IMR-90 (cell line): ENCODE data around the gene PPM1H. TPM values are rescaled to one million over a fixed set of nuclear protein-coding genes. Genes with fewer than 3 reads are reported as not detected.

Experiments used
- ATAC-seq: fragments of 200-7000 bp; cut with Tn5 transposase; 2 replicates; pipeline ENCODE4 v1.9.1; 2020; ENCODE audit warnings: low read depth, mild to moderate bottlenecking, moderate library complexity
- BruUV-seq: library from RNA; stranded (reverse); fragments of 400-500 nt; replicated peaks from 2 replicates; lab custom pipeline; 2021; lab: Mats Ljungman, UMichigan
- CTCF ChIA-PET: fragments of 300-600 bp; formaldehyde crosslinking; extraction: SDS; loops from one replicate; lab custom pipeline; 2021; ENCODE audit warnings: antibody characterized with exemption; lab: Yijun Ruan, JAX
- POLR2A ChIA-PET: fragments of 300-600 bp; sonication (Branson Sonifier 250); formaldehyde crosslinking; loops from one replicate; lab custom pipeline; 2022; ENCODE audit warnings: antibody characterized with exemption; ENCODE audit not compliant: unreplicated experiment; lab: Charles Lee
- DNase-seq: peaks from one replicate; pipeline ENCODE4 v3.0.0; 2013
- H2AFZ ChIP-seq: replicated peaks from 2 replicates; pipeline ENCODE3; 2013; ENCODE audit warnings: low read length, mild to moderate bottlenecking; ENCODE audit not compliant: poor library complexity
- H2AK5ac ChIP-seq: 2 replicates; pipeline ENCODE4 v1.6.1; 2013; ENCODE audit warnings: low read depth, low read length, inconsistent platforms
- H2AK9ac ChIP-seq: replicated peaks from 2 replicates; pipeline ENCODE3; 2013; ENCODE audit warnings: mild to moderate bottlenecking, low read depth, low read length, moderate library complexity; ENCODE audit not compliant: poor library complexity
- H2BK120ac ChIP-seq: 2 replicates; pipeline ENCODE4 v1.6.1; 2013; ENCODE audit warnings: low read depth, low read length, inconsistent platforms
- H2BK15ac ChIP-seq: 3 replicates; pipeline ENCODE4 v1.6.1; 2013; ENCODE audit warnings: low read depth, low read length, inconsistent platforms
- H2BK20ac ChIP-seq: 2 replicates; pipeline ENCODE4 v1.6.1; 2013; ENCODE audit warnings: low read depth, mild to moderate bottlenecking, inconsistent platforms, low read length, moderate library complexity
- H2BK5ac ChIP-seq: 2 replicates; pipeline ENCODE4 v1.6.1; 2013; ENCODE audit warnings: mild to moderate bottlenecking, low read depth, low read length, inconsistent platforms; ENCODE audit not compliant: poor library complexity, severe bottlenecking
- H3K14ac ChIP-seq: replicated peaks from 2 replicates; pipeline ENCODE4 v1.6.1; 2013; ENCODE audit warnings: low read depth, low read length, inconsistent platforms
- H3K18ac ChIP-seq: 2 replicates; pipeline ENCODE4 v1.6.1; 2013; ENCODE audit warnings: low read depth, low read length, control low read depth
- H3K23ac ChIP-seq: 2 replicates; pipeline ENCODE4 v1.6.1; 2013; ENCODE audit warnings: low read depth, low read length, inconsistent platforms
- H3K27ac ChIP-seq: 2 replicates; pipeline ENCODE4 v1.5.1; 2013; ENCODE audit warnings: mild to moderate bottlenecking, control low read depth, low read length; ENCODE audit not compliant: insufficient read depth
- H3K27me3 ChIP-seq: 2 replicates; pipeline ENCODE4 v1.6.1; 2013; ENCODE audit warnings: low read length; ENCODE audit not compliant: control insufficient read depth, insufficient read depth
- H3K36me3 ChIP-seq: 2 replicates; pipeline ENCODE4 v1.6.1; 2013; ENCODE audit warnings: low read length, mixed read lengths; ENCODE audit not compliant: control insufficient read depth, insufficient read depth
- H3K4ac ChIP-seq: 2 replicates; pipeline ENCODE4 v1.6.1; 2013; ENCODE audit warnings: low read depth, low read length, inconsistent platforms
- H3K4me1 ChIP-seq: 2 replicates; pipeline ENCODE4 v1.6.1; 2013; ENCODE audit warnings: low read length, mixed read lengths; ENCODE audit not compliant: control insufficient read depth, insufficient read depth
- H3K4me2 ChIP-seq: 2 replicates; pipeline ENCODE4 v1.6.1; 2013; ENCODE audit warnings: low read depth, mild to moderate bottlenecking, control low read depth, low read length, moderate library complexity
- H3K4me3 ChIP-seq: 2 replicates; pipeline ENCODE4 v1.5.1; 2013; ENCODE audit warnings: low read depth, mild to moderate bottlenecking, control low read depth, low read length, moderate library complexity; ENCODE audit not compliant: insufficient read depth
- H3K56ac ChIP-seq: 2 replicates; pipeline ENCODE4 v1.6.1; 2013; ENCODE audit warnings: low read length, inconsistent platforms; ENCODE audit not compliant: insufficient read depth; ENCODE audit errors: extremely low read depth
- H3K79me1 ChIP-seq, 2 experiments: 2 replicates each; pipeline ENCODE4 v1.6.1; 2013; ENCODE audit warnings: low read length in 2 of 2, inconsistent platforms in 1 of 2, low read depth in 1 of 2
- H3K9ac ChIP-seq: 2 replicates; pipeline ENCODE4 v1.6.1; 2013; ENCODE audit warnings: low read depth, low read length, control low read depth
- H3K9me1 ChIP-seq: 2 replicates; pipeline ENCODE4 v1.6.1; 2013; ENCODE audit warnings: low read length, inconsistent platforms; ENCODE audit not compliant: insufficient read depth
- H3K9me3 ChIP-seq: 2 replicates; pipeline ENCODE4 v1.6.1; 2013; ENCODE audit warnings: low read length; ENCODE audit not compliant: control insufficient read depth, insufficient read depth
- H4K20me1 ChIP-seq: 2 replicates; pipeline ENCODE4 v1.6.1; 2013; ENCODE audit warnings: low read length, inconsistent platforms; ENCODE audit not compliant: insufficient read depth
- H4K5ac ChIP-seq: 2 replicates; pipeline ENCODE4 v1.6.1; 2013; ENCODE audit warnings: mild to moderate bottlenecking, low read depth, low read length, control low read depth
- H4K8ac ChIP-seq, 2 experiments: 2 replicates each; pipeline ENCODE4 v1.6.1; 2013; ENCODE audit warnings: low read depth in 2 of 2, low read length in 2 of 2, control low read depth in 1 of 2, inconsistent platforms in 1 of 2
- H4K91ac ChIP-seq: 2 replicates; pipeline ENCODE4 v1.6.1; 2013; ENCODE audit warnings: low read depth, low read length, inconsistent platforms; ENCODE audit not compliant: insufficient read depth
- BHLHE40 ChIP-seq: fragments of 150-350 bp; IDR thresholded peaks from 2 replicates; pipeline ENCODE4 v1.6.1; 2016; ENCODE audit warnings: mild to moderate bottlenecking, low read depth, low read length
- CTCF ChIP-seq: conservative IDR thresholded peaks from 2 replicates; pipeline ENCODE4 v1.5.1; 2012; ENCODE audit warnings: mild to moderate bottlenecking, low read depth, low read length, improper control_type of control experiment
- MAFK ChIP-seq: IDR thresholded peaks from 2 replicates; pipeline ENCODE4 v1.6.1; 2012; ENCODE audit warnings: low read depth, low read length, improper control_type of control experiment
- MXI1 ChIP-seq: IDR thresholded peaks from 2 replicates; pipeline ENCODE4 v1.6.1; 2012; ENCODE audit warnings: low read depth, mild to moderate bottlenecking, low read length, moderate library complexity, borderline replicate concordance
- RAD21 ChIP-seq: IDR thresholded peaks from 2 replicates; pipeline ENCODE4 v1.6.1; 2012; ENCODE audit warnings: low read length, improper control_type of control experiment
- USF2 ChIP-seq: fragments of 150-350 bp; IDR thresholded peaks from 2 replicates; pipeline ENCODE4 v1.6.1; 2017; ENCODE audit warnings: mild to moderate bottlenecking, antibody characterized with exemption, low read length, low read depth
- WGBS, 2 experiments: methylation state at CpG; one replicate each; pipeline versions ENCODE4 v1.1.5 to v1.1.7; 2013; ENCODE audit warnings: missing lambda C conversion rate in 2 of 2; ENCODE audit not compliant: insufficient read length in 1 of 2; ENCODE audit errors: extremely low coverage in 2 of 2; 5-methylcytosine and 5-hydroxymethylcytosine counted together
- dilution Hi-C: fragments of 300-500 bp; cut with HindIII; formaldehyde crosslinking; loops from one replicate; pipeline ENCODE4 v1.14.3; 2018; ENCODE audit warnings: low sequenced_read_pairs; ENCODE audit not compliant: unreplicated experiment
- in situ Hi-C: fragments of 300-500 bp; cut with MboI; formaldehyde crosslinking; loops from 3 replicates; pipeline ENCODE4 v1.14.3; 2019; ENCODE audit warnings: low sequenced_read_pairs, inconsistent platforms, mixed read lengths
- intact Hi-C: fragments of 100-400 bp; cut with micrococcal nuclease; formaldehyde crosslinking; loops from 2 replicates; pipeline ENCODE4 v1.10.0; 2022
- polyA plus RNA-seq, 3 experiments: library from polyadenylated mRNA; depleted of rRNA; stranded (reverse); fragments of >200 nt; gene quantifications; 2 replicates each; pipeline ENCODE4 v1.2.3, GENCODE V29; 2012; ENCODE audit warnings: low replicate concordance in 1 of 3
- total RNA-seq: library from RNA; depleted of rRNA; stranded (reverse); fragments of >200 nt; gene quantifications from 2 replicates; pipeline ENCODE4 v1.2.3, GENCODE V29; 2012
- TF ChIP-seq, protein P1 (sequence below): fragments of 150-350 bp; IDR thresholded peaks from 2 replicates; pipeline ENCODE4 v1.6.1; 2016; ENCODE audit warnings: low read depth, mild to moderate bottlenecking, low read length, moderate library complexity, borderline replicate concordance

Gene PPM1H
- total and polyA plus RNA-seq, 2 of the 4 experiments (the other 2 are of a cell fraction) = 0.14 to 0.18 TPM

DNA sequence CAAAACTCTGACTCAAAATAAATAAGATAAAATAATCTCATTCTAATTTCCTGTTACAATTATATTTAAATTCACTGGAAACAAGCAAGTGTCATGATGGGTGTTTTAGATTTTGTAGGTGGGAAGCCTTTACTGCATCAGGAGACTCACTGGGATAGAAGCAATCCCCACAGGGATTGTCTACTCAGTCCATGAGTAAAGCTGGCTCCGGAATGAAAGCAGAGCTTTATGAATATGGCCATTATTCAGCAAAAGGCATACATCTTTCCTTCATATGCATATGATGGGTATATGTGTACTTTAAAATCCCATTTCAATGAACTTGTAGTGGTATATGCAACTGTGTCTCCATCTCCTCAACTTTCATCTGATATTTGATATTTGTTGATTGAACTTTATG is 25.4 kb upstream of the PPM1H start:
- Histone ChIP-seq H4K5ac (no peak overlapping the region), H3K9me3 (no peaks in the 10 kb centered on the region), H2BK5ac (no peak overlapping the region), H2BK20ac (no peak overlapping the region), H3K9ac (no peak overlapping the region), H3K4me1 (no peaks in the 10 kb centered on the region), H2BK120ac (no peak overlapping the region), H3K4me2 (no peak overlapping the region), H3K56ac (no peak overlapping the region), H3K36me3 (no peaks in the 10 kb centered on the region), H3K27me3 (peaks cover 4% of the 10 kb centered on the region), H3K18ac (no peak overlapping the region), H3K9me1 (no peaks in the 10 kb centered on the region), H3K4ac (no peak overlapping the region), H2AK5ac (no peak overlapping the region), H2AFZ (no peak overlapping the region), H3K4me3 (no peak overlapping the region), H3K27ac (no peak overlapping the region), H4K8ac (no peak overlapping the region), H2BK15ac (no peak overlapping the region), H4K91ac (no peak overlapping the region), H4K20me1 (no peaks in the 10 kb centered on the region), H3K23ac (no peak overlapping the region), H2AK9ac (no peak overlapping the region), H3K79me1 (no peaks in the 10 kb centered on the region), H3K14ac (no peak overlapping the region)
- intact Hi-C loops = no loop called here
- WGBS, 2 experiments = no CpG with 5 or more reads among the region's 1 CpG
- in situ Hi-C loops = no loop called here
- ATAC-seq = no peak
- ChIA-PET POLR2A (no interaction called here), CTCF (no interaction called here)
- dilution Hi-C loops = no loop called here
- no TSS peak for BruUV-seq
- DNase-seq = no peak
- TF ChIP-seq, protein P1, sequence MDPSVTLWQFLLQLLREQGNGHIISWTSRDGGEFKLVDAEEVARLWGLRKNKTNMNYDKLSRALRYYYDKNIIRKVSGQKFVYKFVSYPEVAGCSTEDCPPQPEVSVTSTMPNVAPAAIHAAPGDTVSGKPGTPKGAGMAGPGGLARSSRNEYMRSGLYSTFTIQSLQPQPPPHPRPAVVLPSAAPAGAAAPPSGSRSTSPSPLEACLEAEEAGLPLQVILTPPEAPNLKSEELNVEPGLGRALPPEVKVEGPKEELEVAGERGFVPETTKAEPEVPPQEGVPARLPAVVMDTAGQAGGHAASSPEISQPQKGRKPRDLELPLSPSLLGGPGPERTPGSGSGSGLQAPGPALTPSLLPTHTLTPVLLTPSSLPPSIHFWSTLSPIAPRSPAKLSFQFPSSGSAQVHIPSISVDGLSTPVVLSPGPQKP = no peak
- no peak for TF ChIP-seq MAFK
- no peak for TF ChIP-seq USF2
- TF ChIP-seq BHLHE40 = no peak
- TF ChIP-seq RAD21 = no peak
- no peak for TF ChIP-seq CTCF
- TF ChIP-seq MXI1 = no peak
